Activated T-helper 1 cell treated with anti-CD3 and anti-CD28 coated beads, Interleukin-2, amount 50 U/mL, for 16 hours (primary cell): ENCODE measurements around the gene ZGPAT.
"Not testable (repeated sequence)": the region's sequence is repeated elsewhere in the genome, so short reads cannot be mapped to it uniquely, and the experiment has no call there.

Source experiments
- DNase-seq, 2 donors: peaks; one replicate each; pipeline ENCODE4 v3.0.0-alpha.2; 2020; ENCODE audit warnings: low read depth in 1 of 2, low spot score in 1 of 2

The ZGPAT gene, protein sequence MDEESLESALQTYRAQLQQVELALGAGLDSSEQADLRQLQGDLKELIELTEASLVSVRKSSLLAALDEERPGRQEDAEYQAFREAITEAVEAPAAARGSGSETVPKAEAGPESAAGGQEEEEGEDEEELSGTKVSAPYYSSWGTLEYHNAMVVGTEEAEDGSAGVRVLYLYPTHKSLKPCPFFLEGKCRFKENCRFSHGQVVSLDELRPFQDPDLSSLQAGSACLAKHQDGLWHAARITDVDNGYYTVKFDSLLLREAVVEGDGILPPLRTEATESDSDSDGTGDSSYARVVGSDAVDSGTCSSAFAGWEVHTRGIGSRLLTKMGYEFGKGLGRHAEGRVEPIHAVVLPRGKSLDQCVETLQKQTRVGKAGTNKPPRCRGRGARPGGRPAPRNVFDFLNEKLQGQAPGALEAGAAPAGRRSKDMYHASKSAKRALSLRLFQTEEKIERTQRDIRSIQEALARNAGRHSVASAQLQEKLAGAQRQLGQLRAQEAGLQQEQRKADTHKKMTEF

DNA sequence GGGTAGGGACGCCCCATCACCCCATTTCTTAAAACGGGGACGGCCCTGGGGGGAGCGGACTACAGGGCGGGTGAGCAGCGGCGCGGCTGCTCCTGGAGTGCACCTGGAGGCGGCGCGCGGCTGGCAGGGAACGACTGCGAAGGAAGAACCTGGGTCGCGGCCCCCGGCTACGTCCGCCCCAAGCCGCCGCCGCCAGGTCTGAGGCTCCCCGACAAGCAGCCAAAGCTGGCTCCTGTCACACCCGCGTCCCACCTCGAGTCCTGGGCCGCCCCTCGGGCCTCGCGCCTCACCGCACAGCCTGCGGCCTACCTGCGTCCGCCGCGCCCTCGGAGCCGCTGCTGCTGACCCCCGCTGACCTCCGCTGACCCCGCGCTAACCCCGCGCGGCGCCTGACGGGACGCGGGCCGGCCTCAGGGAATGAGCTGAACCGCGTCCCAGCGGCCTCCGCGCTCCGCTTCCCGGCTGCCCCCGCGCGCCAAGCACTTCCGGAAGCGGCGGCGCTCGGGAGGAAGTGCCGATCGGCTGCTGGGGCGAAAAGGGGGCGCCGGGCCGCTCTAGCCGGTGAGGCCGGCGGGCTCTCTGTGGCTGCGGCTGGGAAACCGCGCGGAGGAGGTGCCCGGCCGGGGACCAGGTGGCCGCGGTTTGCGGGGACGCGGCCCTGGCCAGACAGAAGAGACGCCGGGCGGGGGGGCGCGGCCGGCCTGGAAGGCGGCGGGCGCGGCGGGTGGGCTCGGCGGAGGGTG, at the start of gene ZGPAT, which contains the start of gene ARFRP1:
Gene ZGPAT (plus strand): TSS at position 482 of the 743 bp plus-strand sequence. CDS start 542 bp downstream, outside the sequence.
Gene ARFRP1 (minus strand): TSS at position 419 of the 743 bp plus-strand sequence. CDS start 885 bp downstream, outside the sequence.
- DNase-seq: peak; percentile 69 to 86

DNA sequence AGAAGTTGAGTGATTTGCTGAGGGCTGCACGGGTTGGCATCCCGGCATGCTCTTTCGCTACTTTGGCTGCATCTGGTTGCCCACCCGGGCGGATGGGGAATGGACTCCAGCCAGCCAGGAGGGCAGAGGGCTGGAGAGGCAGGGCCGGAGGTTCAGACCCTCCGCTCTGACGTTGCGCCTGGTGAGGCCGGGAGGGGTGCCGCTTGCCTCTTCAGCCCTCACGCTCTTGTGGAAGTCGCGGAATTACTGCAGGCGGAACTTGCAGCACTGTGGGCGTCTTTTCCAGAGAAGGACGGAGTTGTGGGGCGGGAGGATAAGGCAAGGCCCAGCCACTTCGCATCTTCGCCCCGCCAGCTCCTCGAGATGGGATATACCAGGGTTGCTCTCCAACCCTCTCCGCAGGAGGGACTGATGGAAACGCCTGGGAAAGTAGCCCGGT, 49.1 kb upstream of the ZGPAT start:
- DNase-seq: no peak

DNA sequence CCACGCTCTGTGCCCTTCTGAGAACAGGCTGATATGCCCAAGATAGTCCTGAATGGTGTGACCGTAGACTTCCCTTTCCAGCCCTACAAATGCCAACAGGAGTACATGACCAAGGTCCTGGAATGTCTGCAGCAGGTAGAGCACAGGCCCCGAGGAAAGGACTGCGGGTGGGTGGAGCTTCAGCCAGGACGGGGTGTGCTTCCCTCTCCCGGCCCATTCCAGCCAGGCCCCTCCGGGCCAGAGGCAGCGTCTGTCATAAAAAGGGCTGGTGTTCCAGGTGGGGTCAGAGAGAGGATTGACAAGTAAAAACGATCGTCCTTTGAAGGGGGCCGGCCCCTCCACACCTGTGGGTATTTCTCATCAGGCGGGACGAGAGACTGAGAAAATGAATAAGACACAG, 48.5 kb upstream of the ZGPAT start:
- no peak for DNase-seq

DNA sequence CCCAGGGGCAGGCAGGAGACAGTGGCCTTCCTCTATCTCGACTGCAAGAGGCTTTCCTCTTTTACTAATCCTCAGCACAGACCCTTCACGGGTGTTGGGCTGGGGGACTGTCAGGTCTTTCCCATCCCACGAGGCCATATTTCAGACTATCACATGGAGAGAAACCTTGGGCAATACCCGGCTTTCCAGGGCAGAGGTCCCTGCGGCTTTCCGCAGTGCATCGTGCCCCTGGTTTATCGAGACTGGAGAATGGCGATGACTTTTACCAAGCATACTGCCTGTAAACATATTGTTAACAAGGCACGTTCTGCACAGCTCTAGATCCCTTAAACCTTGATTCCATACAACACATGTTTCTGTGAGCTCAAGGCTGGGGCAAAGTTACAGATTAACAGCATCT, 47.7 kb upstream of the ZGPAT start:
- not testable (repeated sequence) for DNase-seq

DNA sequence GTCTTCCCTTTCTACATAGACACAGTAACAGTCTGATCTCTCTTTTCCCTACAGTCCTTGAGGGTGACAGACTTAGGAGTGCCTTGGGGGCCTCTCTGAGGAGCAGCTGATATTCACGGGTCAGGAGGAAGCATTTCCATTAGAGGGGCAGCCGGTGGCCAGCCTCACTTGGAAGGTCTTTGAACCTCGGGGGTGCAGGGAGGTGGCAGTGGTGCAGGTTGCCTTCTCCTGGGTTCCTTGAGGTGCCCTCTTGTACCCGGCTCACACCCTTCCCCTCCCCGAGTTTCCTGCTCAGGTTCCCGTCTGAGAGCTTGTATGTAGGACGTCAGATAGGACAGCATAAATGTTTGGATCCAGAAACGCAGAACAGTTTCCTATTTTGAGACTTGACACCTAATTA, 47.2 kb upstream of the ZGPAT start:
- no peak for DNase-seq

DNA sequence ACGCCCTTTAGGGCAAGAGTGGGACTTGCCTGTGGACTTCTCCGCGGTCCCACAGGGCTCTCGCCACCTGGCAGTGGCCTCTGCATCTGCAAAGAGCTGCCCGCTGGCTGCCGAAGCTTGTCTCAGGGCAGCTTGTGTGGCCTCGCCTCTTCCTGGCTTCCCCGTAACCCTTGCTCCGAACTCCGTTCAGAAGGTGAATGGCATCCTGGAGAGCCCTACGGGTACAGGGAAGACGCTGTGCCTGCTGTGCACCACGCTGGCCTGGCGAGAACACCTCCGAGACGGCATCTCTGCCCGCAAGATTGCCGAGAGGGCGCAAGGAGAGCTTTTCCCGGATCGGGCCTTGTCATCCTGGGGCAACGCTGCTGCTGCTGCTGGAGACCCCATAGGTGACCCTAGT, 46.7 kb upstream of the ZGPAT start:
- DNase-seq: no peak

DNA sequence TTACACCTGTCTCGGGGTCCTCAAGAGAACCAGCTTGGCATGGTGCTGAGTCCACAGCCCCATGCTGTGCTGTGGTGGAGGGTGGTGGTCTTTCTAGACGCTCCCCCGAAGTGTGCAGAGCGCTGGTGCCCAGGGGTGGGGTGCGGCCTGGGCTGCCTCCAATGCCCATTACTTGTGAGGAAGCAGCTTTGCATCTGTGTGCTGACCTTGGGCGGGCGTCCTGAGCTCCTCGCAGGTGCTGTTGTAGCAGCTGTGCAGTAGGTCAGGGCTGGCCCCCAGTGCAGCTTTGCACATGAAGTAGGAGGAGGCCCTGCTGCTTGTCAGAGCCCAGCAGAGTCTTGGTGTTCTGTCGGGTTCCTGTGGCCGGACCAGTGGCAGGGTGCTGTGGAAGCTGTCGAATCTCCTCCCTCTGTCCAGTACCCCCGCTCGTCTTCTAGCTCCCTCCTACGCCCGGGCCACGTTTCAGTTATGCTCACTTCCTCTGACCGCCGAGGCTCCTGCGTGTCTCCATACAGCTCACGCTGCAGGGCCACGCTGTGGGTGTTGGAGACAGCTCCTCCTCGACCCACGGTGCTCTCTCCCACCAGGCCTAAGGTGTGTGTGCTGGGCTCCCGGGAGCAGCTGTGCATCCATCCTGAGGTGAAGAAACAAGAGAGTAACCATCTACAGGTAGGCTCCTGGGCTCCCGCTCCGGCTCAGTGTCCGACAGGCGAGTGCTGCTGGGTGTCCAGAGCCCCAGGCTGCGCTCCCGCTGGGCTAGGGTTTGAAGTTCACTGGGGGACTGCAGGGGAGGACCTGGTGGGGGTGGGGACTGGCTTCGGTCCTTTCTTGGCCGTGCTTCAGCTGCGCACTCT, 45.7 kb upstream of the ZGPAT start:
- DNase-seq: no peak

DNA sequence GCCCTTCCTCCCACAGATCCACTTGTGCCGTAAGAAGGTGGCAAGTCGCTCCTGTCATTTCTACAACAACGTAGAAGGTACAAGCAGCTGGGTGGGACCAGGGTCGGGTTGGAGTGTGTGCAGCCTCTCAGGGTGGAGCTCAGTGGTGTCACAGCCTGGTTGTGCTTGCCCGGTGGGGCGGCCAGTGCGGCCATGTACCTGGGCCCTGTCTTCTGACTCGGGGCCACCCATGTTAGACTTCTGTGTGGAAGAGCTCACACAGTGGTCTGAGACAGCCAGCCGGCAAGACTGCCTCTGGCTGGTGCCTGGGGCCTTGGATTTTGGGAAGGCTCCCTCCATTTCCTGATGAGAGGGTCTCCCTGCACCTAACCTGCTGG, 45.0 kb upstream of the ZGPAT start:
- no peak for DNase-seq

DNA sequence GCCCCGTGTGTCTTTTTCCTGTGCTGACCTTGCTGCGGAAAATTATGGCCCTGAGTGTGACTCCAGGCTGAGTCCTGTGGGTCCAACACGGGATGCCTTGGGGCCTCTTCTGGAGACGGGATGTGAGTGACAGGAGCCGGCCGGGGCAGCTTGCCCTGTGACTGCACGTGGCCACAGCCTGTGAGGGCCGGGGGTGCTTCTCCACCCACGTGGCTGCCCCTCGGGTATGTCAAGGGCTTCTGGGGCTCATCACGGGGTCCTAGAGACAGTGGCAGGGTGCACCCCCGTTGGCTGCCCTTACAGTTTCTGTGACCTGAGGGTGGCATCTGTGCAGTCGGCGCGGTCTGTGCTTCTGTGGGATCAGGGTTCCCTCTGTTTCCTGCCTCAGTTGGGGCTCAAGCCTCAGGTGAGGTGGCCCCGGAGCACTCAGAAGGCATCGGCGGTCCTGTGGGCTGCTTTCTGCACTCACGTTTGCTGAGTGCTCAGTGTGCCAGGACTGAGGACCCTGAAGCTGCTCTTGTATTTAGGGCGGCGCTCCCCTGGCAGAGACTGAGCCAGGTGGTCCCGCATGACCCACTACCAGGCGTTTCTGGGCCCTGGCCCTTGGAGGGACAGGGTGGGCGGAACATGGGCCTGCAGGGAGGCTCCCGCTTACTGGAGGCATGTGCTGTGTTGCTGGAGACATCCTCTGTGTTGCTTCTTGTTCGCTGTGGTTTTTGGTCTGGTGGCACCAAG, 44.3 kb upstream of the ZGPAT start:
- DNase-seq: no peak

DNA sequence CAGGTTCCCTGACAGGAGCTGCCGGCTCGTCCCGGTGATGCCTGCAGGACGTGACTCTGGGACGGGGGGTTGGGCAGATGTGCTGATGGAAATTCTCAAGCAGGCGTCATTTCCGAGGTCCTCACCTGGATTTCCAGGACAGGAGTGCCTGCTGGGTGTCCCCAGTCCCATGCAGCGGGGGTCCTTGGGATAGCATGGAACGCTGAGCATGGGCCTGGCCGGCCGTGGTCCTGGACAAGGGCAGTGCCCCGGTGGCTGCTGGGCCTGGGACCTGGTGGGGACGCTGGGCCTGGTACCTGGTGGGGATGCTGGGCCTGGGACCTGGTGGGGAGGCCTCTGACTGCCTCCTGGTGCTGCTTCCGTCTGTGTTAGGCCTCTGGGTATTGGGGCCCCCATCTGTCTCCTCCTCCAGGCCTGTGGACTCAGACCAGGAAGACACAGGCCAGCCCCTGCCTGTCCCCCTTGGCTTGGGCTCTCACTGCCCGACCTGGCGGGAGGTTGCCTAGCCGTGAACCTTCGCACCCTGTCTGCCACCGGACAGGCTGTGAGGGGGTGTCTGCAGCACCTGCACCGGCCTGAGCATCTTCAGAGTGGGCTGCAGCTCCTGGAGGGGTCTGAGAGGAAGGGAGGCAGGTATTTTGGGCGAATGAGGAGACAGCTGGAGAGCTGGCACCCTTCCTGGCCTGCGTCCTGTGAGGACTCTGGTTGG, 43.5 kb upstream of the ZGPAT start:
- DNase-seq: no peak

DNA sequence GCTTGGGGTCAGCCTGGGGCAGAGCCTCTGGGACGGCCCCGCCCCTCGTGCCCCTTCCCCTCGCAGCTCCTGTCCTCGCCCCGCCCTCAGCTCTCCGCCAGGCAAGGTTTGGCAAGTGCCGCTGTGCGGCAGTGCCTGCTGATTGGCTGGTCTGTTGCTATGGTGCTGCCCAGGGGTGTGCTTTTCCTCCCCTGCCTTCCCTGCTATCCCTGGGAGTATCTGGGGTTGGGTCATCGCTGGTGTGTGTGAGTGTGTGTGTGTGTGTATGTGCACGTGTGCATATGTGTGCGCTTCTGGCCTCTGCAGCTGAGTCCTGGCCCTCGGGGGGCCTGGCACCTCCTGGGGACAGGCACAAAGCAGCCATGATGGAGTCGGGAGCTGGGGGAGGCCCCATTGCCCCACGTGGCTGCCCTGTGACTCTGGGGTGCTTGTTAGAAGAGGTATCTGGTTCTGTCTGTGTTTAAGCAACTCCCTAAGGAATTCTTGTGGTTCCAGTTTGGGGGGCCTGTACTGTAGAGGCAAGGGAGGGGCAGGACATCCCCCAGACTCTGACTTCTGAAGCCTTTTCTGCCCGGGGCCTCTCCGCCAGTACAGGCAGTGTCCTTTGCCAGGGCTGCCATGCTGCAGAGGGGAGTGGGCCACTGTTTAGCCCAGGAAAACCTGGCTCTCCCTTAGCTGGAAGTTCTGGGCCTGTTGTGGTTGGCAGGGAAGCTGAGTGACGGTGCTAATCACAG, 42.8 kb upstream of the ZGPAT start:
- DNase-seq: no peak

DNA sequence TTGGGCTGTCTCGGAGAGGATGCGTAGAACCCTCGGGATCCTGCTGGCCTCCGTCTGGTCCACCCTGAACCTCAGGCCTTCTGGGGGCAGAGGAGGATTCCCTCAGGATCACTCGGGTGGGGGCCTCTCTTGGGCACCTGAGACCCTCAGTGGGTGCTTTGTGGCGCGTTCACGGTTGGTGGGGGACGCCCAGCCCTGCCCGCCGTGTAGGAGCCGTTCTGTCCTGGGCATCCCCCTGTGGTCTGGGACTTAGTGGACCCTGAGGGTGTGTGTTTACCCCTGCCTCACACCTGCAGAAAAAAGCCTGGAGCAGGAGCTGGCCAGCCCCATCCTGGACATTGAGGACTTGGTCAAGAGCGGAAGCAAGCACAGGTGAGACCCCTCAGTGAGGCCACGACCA, 42.1 kb upstream of the ZGPAT start:
- no peak for DNase-seq

DNA sequence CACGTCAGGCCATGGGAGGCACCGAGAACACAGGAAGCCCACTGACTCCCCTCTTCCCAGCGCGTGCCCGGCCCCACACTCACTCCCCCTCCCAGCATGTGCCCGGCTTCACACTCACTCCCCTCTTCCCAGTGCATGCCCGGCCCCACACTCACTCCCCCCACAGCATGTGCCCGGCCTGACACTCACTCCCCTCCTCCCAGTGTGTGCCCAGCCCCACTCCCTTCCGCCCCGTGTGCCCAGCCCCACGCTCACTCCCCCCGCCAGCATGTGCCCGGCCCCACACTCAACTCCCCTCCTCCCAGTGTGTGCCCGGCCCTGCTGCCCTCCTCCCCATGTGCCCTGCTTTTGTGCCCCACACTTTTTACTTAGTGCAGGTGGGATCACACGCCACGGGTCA, 40.0 kb upstream of the ZGPAT start:
- DNase-seq: no peak

DNA sequence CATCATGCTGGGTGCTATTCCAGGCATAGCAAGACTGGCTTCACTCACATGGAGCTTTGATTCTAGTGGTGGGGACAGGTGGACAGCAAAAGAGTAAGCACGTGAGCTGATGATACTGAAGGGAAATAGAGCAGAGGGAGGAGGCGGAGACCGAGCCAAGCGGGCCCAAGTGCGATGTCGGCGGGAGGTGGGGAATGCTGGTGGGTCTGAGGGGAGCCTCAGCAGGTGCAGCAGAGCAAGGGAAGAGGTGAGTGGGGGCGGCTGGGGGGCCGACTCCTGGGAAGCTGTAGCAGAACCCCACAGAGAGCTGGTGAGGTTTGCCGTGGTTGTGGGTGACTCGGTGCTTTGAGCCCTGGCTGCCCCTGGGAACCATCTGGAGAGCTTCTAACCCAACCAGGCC, 39.5 kb upstream of the ZGPAT start:
- no peak for DNase-seq

DNA sequence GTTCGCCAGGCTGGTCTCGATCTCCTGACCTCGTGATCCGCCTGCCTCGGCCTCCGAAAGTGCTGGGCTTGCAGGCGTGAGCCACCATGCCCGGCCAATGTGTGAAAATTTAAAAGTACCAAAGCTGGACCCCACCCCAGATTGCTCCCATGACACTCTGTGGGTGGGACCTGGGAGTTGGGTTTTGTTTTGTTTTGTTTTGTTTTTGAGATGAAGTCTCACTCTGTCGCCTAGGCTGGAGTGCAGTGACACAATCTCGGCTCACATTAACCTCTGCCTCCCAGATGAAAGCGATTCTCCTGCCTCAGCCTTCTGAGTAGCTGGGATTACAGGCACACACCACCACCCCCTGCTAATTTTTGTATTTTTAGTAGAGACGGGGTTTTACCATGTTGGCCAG, 36.1 kb upstream of the ZGPAT start:
- not testable (repeated sequence) for DNase-seq

DNA sequence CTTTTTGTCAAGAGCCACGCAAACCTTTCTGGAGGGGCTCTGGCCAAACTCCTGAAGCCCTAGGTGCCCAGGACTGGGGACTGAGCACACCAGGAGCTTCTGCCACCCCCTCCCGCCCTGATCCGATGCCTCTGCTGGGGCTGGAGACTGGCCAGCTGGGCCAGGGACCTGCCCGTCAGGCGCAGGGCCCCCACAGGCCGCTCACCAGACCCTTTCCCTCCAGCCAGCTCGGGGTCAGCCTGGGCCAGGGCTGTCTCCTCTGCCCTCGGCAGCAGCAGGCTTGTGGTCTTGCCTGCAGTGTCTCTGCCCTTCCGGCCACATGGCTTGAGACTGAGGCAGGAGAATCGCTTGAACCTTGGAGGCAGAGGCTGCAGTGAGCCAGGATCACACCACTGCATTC, 35.2 kb upstream of the ZGPAT start:
- no peak for DNase-seq

DNA sequence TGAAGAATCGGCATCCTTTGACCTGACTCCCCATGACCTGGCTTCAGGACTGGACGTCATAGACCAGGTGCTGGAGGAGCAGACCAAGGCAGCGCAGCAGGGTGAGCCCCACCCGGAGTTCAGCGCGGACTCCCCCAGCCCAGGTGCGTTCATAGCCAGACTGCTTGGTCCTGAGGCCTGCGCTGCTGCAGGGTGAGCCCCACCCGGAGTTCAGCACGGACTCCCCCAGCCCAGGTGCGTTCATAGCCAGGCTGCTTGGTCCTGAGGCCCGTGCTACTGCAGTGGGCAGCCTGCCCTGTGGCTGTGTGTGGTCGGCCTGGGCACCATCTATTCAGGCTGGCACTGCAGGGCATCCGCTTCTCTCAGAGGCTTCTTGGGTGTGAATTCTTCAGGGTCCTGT, 33.9 kb upstream of the ZGPAT start:
- DNase-seq: no peak

DNA sequence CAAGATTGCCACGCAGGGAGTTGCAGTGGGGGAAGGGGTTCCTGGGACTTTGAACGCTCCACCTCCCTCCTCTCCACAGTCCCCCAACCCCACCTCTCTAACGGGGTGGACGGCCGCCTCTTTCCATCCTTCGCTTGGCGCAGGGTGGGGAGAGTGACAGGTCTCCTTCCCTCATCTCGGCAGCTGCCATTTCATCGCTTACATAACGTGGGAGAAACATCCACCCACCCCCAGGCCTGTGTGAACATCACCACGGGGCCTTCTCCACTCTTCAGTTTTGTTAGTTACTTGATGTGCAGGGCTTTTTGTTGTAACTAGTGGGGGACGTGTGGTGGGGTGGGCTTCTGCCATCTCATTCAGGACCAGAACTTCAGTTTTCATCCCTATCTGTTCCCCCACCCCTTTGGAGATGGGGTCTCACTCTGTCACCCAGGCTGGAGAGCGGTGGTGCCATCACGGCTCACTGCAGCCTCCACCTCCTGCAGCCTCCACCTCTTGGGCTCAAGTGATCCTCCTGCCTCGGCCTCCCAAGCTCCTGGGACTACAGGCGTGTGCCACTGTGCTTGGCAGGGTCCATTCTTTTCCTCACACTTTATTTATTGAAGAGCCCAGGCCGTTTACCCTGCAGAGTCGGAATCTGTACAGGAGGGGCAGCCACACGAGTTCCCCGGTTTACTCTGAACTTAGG, 32.0 kb upstream of the ZGPAT start:
- DNase-seq: no peak

DNA sequence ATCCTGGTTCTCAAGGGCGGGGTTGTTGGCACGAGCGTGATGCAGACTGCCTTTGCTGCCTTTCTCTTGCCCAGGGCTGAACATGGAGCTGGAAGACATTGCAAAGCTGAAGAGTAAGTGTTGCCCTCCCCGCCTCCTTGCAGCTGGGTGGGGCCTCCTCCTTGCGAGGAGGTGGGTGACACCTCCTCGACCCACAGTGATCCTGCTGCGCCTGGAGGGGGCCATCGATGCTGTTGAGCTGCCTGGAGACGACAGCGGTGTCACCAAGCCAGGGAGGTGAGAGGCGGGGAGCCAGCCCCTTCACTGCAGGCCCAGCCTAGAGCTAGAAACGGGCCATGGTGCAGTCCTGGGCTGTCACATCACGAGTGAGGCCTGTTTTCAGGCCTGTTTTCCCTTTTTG, 29.8 kb upstream of the ZGPAT start:
- no peak for DNase-seq
